Panc1 (cell line): ENCODE data around the gene HOXA2.

Source experiments
- POLR2AphosphoS5 ChIP-seq: IDR thresholded peaks from 2 replicates; pipeline ENCODE4 v1.6.1; 2012; ENCODE audit warnings: mild to moderate bottlenecking, low read depth, low read length, moderate library complexity
- TF ChIP-seq, protein P1 (sequence below): fragments of 450-650 bp; IDR thresholded peaks from 2 replicates; pipeline ENCODE4 v1.5.1; 2017; ENCODE audit warnings: mild to moderate bottlenecking

DNA sequence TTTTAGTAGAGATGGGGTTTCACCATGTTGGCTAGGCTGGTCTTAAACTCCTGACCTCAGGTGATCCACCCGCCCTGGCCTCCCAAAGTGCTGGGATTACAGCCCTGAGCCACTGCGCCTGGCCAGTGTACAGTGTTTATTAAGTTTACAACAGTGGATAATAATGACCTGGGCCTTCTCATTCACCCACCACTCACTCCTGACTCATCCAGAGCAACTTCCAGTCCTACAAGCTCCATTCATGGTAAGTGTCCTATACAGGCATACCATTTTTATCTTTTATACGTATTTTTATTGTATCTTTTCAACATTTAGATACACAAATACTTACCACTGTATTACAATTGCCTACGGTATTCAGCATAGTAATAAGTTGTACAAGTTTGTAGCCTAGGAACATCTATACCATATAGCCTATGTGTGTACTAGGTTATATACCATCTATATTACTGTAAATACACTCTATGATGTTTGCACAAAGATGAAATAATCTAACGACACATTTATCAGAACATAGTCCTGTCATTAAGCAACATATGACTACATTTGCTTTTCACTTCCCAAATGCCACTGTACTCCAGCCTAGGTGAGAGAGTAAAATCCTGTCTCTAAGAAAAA lies 23.8 kb downstream of the HOXA2 start:
- TF ChIP-seq, protein P1, sequence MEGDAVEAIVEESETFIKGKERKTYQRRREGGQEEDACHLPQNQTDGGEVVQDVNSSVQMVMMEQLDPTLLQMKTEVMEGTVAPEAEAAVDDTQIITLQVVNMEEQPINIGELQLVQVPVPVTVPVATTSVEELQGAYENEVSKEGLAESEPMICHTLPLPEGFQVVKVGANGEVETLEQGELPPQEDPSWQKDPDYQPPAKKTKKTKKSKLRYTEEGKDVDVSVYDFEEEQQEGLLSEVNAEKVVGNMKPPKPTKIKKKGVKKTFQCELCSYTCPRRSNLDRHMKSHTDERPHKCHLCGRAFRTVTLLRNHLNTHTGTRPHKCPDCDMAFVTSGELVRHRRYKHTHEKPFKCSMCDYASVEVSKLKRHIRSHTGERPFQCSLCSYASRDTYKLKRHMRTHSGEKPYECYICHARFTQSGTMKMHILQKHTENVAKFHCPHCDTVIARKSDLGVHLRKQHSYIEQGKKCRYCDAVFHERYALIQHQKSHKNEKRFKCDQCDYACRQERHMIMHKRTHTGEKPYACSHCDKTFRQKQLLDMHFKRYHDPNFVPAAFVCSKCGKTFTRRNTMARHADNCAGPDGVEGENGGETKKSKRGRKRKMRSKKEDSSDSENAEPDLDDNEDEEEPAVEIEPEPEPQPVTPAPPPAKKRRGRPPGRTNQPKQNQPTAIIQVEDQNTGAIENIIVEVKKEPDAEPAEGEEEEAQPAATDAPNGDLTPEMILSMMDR: no peak
- TF ChIP-seq POLR2AphosphoS5: no peak
